ENCODE measurements around the gene ST8SIA1.

DNA sequence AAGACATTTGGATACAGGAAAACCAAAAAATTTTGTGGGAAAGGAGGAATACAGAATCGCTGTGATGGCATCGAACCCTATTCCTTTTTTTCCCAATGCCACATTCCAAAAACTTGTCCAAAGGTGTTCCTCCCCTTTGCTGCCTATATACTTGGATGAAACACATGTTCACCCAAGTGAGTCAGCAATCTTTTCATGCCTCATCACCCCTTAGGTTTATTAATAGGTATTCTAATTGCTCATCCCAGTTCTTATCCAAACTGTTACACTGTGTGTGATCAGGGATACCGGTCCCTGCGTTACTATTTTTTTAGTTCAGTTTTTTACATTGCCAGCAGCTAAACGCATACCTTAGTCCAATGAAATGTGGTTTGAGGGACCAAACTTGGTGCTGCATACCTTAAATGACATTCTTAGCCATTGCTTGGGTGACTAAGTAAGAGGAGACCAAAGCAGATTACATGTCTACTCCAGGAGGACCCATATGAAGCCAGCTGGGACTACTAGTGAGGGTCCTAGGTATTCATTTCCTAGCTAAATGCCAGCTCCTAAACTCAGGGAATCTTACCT, 20.6 kb upstream of the ST8SIA1 start:
- TF ChIP-seq EZH2 (IDR thresholded peaks at IDR 0.05): no peak
- TF ChIP-seq POLR2AphosphoS5 (IDR thresholded peaks at IDR 0.05; ENCODE audit: borderline replicate concordance, low read depth, low read length): no peak
- TF ChIP-seq FOXP2 (optimal IDR thresholded peaks at IDR 0.05; ENCODE audit: control extremely low read depth, extremely low read length, insufficient read depth): no peak

Data from SK-N-MC (cell line).